NCI-H2171 (cell line): ENCODE measurements around the gene MFAP4.

Experiments
- DNase-seq: peaks from one replicate; lab custom pipeline; 2025; lab: John Stamatoyannopoulos, UW

Gene MFAP4

GRCh38 chr17:19333736-19334290 is 53.2 kb downstream of the MFAP4 start:
- no peak for DNase-seq
